KOPT-K1 (cell line): ENCODE measurements around the gene M1AP.
"Not testable (repeated sequence)": the region's sequence is repeated elsewhere in the genome, so short reads cannot be mapped to it uniquely, and the experiment has no call there.

Source experiments
- H3K27ac ChIP-seq: fragments of 200-600 bp; sonication (generic); 2 replicates; pipeline ENCODE4 v1.5.1; 2016; ENCODE audit warnings: antibody characterized with exemption, mild to moderate bottlenecking, low read depth, low read length; ENCODE audit not compliant: poor library complexity, severe bottlenecking
- H3K36me3 ChIP-seq: fragments of 200-600 bp; sonication (generic); 2 replicates; pipeline ENCODE4 v1.5.1; 2017; ENCODE audit warnings: antibody characterized with exemption, mild to moderate bottlenecking, low read length, moderate library complexity; ENCODE audit not compliant: insufficient read depth
- H3K9me3 ChIP-seq: fragments of 200-600 bp; sonication (generic); 2 replicates; pipeline ENCODE4 v1.5.1; 2017; ENCODE audit warnings: antibody characterized with exemption, low read length, mild to moderate bottlenecking; ENCODE audit not compliant: insufficient read depth, poor library complexity, severe bottlenecking

Gene M1AP

DNA sequence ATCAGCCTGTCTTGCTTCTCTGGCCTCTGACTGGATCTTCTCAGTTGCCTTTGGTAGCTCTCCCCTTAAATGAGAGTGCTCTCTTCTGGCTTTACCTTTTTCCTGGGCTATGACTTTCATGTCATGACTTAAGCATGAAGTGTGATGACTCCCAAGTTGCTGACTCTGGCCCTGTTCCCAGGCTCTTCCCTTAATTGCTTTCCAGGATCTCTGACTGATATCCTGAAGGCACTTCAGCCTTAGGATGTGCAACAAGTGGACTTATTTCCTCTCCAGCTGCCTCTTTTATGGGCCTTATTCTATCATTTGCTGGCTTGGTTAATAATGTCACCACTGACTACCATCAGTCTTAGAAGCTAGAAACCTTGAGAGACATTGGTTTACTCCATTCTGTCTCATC lies 23.3 kb upstream of the M1AP start:
- H3K36me3 ChIP-seq = no peaks in the 10 kb centered on the region
- no peak overlapping the region for H3K27ac ChIP-seq
- H3K9me3 ChIP-seq = no peaks in the 10 kb centered on the region

DNA sequence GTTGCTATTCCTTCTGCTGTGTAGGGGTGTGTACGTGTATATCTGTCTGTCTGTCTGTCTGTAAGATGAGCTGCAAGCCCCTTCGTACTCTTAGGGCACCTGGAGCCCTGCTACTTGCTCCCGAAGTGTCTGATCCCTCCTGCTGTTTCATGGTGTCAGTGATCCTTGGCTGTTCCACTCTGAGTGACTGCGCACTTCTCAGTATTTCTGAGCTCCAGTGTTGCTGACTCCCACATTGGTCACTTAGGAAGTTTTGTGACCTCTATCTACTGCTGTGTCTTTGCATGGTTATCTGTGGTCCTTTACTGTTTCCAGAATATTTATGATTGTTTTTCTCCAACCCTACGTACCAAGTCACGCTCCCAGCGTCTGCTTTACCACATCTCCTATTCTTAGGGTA lies 22.1 kb upstream of the M1AP start:
- no peaks in the 10 kb centered on the region for H3K9me3 ChIP-seq
- no peak overlapping the region for H3K27ac ChIP-seq
- H3K36me3 ChIP-seq = no peaks in the 10 kb centered on the region

DNA sequence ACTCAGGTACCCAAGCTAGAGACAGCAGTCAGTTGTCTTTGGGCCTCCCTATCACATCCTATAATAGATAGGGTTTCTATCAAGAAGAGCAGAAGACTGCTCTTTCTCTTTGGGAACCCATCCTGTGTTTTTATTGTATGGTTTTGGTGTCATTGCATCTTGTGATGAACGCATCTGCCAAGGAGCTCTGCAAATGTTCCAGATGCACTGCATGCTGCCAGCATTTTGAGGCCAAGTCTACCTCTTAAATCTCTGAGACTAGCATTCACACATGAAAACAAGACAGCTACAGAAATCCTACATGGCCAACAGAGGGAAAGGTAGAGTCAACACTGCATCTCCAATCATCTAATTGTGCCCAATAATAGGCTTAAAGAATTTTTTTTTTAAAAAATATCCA lies 20.0 kb upstream of the M1AP start:
- Histone ChIP-seq H3K9me3 (no peaks in the 10 kb centered on the region), H3K36me3 (no peaks in the 10 kb centered on the region), H3K27ac (no peak overlapping the region)

DNA sequence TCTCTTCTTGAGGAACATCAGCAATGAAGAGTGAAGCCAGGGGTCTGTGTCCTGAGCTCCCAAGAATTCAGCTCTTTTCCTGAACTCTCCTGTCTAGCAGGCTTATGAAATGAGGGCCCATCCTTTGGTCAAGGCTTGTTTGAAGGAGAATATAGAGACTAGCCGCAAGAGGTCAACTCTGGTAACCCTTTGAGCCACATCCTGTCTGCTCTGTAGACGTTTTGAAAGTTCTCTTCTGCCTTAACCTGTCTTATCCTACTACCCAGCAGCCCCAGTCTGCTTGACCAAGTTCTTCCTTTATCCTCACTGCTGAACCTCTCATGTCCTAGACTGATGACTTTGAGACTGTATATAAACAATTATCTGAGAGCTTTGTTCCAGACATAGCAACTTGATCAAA lies 11.3 kb upstream of the M1AP start:
- H3K27ac ChIP-seq = no peak overlapping the region
- no peaks in the 10 kb centered on the region for H3K9me3 ChIP-seq

DNA sequence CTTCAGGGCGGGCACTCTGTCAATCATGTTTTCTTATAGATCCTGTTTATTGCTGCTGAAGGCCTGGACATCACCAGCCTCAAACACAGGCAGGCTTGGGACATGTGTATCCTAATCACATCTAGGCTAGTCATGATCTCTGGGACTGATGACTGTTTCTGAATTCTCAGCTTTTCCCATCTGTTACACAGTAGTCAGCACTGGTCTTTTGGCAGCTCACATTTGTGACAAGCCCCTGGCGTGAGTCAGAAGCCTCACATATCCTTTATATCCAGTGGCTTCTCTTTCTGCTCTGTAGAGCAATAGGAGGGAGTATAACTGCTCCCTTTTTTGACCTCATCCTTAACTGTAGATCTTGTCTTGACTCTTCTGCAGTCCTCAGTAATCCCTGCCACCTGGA lies 10.4 kb upstream of the M1AP start:
- Histone ChIP-seq H3K27ac (no peak overlapping the region), H3K36me3 (no peaks in the 10 kb centered on the region), H3K9me3 (no peaks in the 10 kb centered on the region)

More for the DNA sequence above, 11.3 kb upstream of the M1AP start:
- H3K36me3 ChIP-seq = no peaks in the 10 kb centered on the region

DNA sequence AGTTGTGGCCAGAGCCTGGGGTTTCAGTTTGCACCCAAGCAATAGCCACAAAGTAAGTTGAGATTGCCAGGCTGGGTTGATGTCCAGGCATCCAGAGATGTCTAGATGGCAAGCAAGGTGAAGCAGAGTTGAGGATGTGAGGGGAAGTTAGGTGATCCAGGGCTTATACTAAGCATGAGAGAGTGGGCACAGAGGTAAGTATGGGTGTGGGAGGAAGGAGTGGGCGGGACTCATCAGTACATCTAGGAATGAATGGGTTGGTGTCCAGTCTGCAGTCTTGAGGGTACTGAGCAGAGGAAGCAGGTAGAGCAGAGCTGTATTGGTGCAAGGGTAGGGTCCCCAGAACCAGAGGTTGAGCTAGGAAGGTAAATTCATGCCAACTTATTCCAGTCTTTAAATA lies 7.4 kb upstream of the M1AP start:
- H3K9me3 ChIP-seq = no peaks in the 10 kb centered on the region
- H3K36me3 ChIP-seq = no peaks in the 10 kb centered on the region
- no peak overlapping the region for H3K27ac ChIP-seq

DNA sequence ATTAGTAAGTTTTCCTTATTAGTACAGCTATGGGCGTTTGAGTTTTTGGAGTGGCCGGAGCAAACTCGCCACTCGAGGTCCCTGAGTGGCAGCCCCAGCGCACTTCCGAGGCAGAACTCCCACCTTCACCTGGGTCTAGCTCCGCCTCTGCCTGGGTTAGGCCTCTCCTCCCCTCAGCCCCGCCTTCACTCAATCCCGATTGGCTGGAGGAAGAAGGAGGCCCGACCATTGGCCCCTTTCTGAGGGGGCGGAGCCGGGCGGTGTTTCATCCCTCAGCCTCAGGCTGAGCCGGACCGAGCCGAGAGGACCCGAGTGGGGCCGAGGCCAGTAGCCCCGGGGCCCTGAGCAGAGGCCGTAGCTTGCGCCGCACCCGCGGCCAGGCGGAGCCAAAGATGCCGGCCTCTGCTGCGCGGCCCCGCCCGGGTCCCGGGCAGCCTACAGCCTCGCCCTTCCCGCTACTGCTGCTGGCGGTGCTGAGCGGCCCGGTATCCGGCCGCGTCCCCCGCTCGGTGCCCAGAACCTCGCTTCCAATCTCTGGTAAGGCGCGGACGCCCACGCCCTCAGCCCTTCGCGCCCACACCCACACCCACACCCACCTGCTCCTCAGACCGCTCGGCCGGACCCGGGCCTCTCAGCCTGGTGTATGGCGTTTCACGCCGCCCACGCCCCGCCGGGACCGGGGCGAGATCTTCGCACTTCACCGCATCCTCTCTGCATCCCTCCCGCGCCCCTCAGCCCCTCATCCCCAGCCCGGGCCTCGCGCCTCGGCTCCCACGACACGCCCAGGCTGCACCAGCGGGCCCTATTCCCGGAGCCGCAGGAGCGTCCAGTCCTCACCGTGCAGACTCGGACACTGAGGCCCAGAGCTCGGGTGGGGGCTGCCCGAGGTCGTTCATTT lies 6.1 kb upstream of the M1AP start, which contains the start of gene SEMA4F:
Gene SEMA4F, plus strand, starts transcription at position 263 of the 898 bp plus-strand sequence. Its CDS starts 130 bp downstream, at position 393.
- no peaks in the 10 kb centered on the region for H3K9me3 ChIP-seq
- H3K36me3 ChIP-seq = no peaks in the 10 kb centered on the region
- peak within 1 kb of the TSS; percentile 14 for H3K27ac ChIP-seq

DNA sequence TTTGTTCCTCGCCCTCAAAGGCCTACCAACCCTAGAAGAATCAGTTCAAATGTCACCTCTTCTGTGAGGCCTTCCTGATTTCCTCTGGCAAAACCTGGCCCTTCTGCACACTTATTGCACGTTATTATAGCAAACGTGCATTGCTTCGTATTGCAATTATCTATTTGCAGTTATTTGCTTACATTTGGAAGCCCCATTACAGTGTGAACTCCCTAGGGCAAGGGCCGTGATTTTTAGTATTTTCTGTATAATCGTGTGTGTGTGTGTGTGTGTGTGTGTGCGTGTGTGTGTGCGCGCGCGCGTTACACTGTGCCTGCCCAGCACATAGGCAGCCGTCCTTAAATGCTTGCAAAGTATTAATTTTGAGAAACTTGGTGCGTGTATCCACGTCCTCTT lies 5.5 kb upstream of the M1AP start:
- Histone ChIP-seq H3K27ac (no peak overlapping the region), H3K36me3 (no peaks in the 10 kb centered on the region), H3K9me3 (no peaks in the 10 kb centered on the region)

DNA sequence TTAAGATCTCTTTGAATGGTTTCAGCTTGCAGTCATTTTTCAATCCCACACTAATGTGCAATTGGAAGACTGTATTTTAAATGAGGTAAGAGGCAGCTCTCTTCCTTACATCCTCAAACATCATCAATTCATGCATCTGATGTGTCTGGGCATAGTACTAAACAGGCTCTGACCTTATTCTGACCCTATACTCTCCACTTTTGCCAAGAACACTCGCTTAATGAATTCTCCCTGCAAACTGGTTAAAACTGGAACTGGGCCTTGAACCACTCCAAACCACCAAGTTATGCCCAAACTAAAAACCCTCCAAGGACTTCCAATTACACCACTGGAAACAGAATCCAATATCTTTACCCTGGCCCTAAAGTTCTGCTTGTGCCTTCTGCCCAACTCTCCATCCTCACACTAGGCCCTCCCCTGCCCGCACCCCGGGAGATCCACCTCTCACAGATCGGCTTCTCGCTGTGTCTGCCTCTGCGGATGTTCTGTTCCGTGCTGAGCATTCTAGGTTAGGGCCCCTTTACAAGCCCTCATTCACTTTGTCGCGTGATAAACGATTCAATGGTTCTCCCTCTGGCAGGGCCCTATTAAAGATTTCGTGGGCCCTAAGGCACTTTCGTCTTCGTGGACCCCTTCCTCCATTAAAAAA lies 1.2 kb downstream of the M1AP start:
- no peaks in the 10 kb centered on the region for H3K9me3 ChIP-seq
- H3K27ac ChIP-seq = no peak overlapping the region

DNA sequence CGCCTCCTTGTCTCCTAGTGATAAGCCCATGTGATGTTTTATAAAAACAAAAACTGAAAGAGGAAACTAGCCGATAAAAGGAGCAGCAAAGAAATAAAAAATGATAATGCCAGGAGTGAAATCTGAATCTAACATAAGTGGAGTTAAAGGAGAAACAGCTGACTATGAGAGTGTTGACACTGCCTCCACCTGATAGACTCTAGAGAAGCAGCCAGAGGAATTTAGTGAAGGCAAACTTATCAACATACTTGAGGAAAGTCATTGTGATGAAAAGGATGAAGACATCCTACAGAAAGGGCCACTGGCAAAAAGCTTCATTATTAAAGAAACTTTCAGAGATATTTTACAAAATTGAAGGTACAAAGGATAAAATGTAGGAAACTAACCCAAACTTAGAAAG lies 1.9 kb downstream of the M1AP start:
- Histone ChIP-seq H3K36me3 (no peaks in the 10 kb centered on the region), H3K27ac (no peak overlapping the region), H3K9me3 (no peaks in the 10 kb centered on the region)

More for the DNA sequence above, 1.2 kb downstream of the M1AP start:
- no peaks in the 10 kb centered on the region for H3K36me3 ChIP-seq

DNA sequence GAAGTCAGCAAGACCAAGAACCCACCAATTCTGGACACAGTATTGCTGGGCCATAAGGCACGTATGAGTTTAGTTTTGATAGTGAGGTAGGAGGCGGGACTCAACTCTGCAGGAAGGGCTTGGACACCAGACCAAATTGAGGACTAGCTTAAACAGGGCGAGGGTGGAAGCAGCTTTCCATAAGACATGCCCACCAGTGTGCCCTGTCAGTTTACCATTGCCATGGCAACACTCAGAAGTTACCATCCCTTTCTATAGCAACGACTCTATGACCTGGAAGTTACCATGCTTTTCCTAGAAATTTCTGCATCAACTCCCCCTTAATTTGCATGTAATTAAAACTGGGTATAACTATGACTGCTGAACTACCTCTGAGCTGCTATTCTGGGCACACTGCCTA lies 2.8 kb downstream of the M1AP start:
- Histone ChIP-seq H3K9me3 (no peaks in the 10 kb centered on the region), H3K27ac (no peak overlapping the region), H3K36me3 (no peaks in the 10 kb centered on the region)

DNA sequence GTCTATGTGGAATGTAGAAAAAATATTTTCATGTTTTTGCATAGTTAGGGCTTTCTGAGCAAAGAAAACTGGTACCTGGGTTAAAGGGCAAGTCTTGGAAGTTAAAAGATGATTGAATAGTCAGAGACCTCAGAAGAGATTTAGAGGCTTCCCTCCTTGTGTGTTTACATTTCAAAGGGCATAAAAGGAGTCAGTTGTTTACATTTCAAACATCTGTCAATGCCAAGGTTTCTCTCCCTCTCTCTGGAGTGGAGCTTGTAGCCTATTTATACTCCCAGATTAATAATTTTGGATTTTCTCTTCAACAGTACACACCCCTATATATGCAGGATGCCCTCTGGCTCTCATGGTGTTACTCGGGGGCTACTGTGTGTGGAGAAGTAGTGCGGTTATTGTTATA lies 8.6 kb downstream of the M1AP start:
- Histone ChIP-seq H3K9me3 (no peaks in the 10 kb centered on the region), H3K27ac (no peak overlapping the region), H3K36me3 (no peaks in the 10 kb centered on the region)

DNA sequence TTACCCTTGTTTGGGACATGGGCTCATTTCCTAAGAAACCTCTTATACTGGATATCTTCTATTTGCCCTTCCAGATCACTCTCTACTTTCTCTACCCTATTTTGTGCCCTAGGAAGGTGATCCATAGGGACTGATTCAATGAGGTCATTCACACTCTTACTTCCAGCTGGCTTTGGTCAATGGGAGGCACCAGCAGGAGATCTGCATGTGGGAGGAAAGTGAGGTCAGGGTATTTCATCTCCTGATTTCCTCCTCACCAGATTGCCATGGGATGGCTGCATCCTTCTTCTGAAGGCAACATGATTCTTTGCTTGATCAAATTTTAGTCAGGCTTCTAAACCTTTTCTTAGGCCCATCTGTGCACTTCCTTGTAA lies 15.2 kb downstream of the M1AP start:
- Histone ChIP-seq H3K9me3 (no peaks in the 10 kb centered on the region), H3K36me3 (no peaks in the 10 kb centered on the region), H3K27ac (no peak overlapping the region)

DNA sequence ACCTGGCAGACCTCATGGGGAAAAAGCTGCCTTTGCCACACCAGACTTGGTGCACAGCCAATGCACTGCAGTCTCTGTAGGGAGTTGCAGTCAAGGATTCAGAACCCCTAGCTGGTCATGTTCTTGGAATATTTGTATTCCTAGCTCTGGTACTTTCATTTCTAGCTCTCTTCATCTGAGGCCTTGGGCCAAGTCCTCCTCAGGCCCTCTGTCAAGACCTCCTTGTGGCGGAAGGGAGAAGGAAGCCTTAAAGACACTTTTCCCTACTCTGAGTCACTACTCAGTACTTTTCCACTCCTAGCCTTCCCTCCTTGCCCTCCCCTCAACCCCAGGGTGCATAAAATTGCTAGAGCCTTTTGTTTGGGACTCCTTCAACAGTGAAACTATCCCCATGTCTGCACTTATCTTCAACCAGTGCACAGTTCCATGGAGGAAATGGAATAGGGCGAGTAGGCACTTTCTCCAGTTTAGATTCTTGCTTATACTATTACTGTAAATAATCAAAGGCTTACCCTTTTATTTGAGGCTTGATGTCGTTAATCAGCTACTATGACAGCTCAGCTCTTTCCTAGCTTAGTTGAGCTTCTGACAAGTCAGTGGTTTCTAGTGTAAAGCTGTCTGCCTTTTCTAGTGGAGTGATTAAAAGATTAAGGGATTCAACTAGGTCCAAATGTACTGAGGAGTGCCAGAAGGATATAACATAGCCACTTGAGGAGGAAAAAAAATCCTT lies 15.8 kb downstream of the M1AP start:
- H3K9me3 ChIP-seq = no peaks in the 10 kb centered on the region
- H3K27ac ChIP-seq = no peak overlapping the region
- H3K36me3 ChIP-seq = no peaks in the 10 kb centered on the region

DNA sequence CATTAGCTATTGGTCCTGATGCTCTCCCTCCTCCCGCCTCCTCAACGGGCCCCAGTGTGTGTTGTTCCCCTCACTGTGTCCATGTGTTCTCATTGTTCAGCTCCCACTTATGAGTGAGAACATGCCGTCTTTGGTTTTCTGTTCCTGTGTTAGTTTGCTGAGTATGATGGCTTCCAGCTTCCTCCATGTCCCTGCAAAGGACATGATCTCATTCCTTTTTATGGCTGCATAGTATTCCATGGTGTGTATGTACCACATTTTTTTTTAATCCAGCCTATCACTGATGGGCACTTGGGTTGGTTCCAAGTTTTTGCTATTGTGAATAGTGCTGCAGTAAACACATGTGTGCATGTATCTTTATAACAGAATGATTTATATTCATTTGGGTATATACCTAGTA lies 17.7 kb downstream of the M1AP start:
- not testable (repeated sequence) for H3K9me3 ChIP-seq, H3K36me3 ChIP-seq, H3K27ac ChIP-seq
